ENCODE results near the gene SLF1. TPM values are rescaled to one million over a fixed set of nuclear protein-coding genes. Genes with fewer than 3 reads are reported as not detected.

The SLF1 gene
- total RNA-seq, 1 donor from 2014 or later = 48.1 TPM

DNA sequence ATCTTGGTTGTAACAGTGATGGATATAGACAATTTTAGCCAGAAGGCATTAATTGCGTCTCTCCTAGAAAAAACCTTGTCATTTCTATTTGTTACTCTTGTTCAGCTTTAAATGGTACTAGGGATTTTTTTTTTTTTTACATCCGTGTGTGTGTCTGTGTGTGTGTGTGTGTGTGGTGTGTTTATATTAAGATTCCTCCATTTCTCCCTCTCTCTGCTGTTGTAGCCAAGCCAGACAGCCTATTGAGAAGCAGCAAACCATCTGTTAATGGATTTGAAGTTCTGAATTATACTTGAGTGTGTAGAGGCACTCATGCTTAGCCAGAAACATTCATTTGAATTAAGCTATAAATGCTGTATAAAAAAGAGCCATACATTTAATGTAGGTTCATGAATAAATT, 72.3 kb downstream of the SLF1 start:
- Mint-ChIP-seq H3K36me3 (peaks cover 8% of the 10 kb centered on the region), H3K4me3 (peak overlapping the region; percentile 76), H3K9me3 (no peaks in the 10 kb centered on the region), H3K27me3 (ENCODE audit: insufficient read depth, low read depth) (no peaks in the 10 kb centered on the region), H3K4me1 (peaks cover 49% of the 10 kb centered on the region), H3K27ac (peak overlapping the region; percentile 67)
- no peak overlapping the region for H3K27ac ChIP-seq
- no peaks in the 10 kb centered on the region for H3K27me3 ChIP-seq
- H4K20me1 ChIP-seq (ENCODE audit: low read depth) = no peaks in the 10 kb centered on the region
- no peaks in the 10 kb centered on the region for H3K4me1 ChIP-seq
- peaks cover 10% of the 10 kb centered on the region for H3K36me3 ChIP-seq
- no peaks in the 10 kb centered on the region for H3F3A ChIP-seq (ENCODE audit: low read depth)
- no peak for TF ChIP-seq EZH2 (IDR thresholded peaks at IDR 0.05)
- TF ChIP-seq EZH2phosphoT487 (IDR thresholded peaks at IDR 0.05) = no peak
- TF ChIP-seq, protein P1, sequence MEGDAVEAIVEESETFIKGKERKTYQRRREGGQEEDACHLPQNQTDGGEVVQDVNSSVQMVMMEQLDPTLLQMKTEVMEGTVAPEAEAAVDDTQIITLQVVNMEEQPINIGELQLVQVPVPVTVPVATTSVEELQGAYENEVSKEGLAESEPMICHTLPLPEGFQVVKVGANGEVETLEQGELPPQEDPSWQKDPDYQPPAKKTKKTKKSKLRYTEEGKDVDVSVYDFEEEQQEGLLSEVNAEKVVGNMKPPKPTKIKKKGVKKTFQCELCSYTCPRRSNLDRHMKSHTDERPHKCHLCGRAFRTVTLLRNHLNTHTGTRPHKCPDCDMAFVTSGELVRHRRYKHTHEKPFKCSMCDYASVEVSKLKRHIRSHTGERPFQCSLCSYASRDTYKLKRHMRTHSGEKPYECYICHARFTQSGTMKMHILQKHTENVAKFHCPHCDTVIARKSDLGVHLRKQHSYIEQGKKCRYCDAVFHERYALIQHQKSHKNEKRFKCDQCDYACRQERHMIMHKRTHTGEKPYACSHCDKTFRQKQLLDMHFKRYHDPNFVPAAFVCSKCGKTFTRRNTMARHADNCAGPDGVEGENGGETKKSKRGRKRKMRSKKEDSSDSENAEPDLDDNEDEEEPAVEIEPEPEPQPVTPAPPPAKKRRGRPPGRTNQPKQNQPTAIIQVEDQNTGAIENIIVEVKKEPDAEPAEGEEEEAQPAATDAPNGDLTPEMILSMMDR (IDR thresholded peaks at IDR 0.05) = no peak
- H3K9me3 ChIP-seq (ENCODE audit: low read depth) = no peaks in the 10 kb centered on the region
- DNase-seq (ENCODE audit: low spot score) = no peak
- H3K4me3 ChIP-seq = no peak overlapping the region
- H3K4me2 ChIP-seq = no peak overlapping the region
- H3K9ac ChIP-seq = no peak overlapping the region
- H3K79me2 ChIP-seq (ENCODE audit: low read depth) = no peaks in the 10 kb centered on the region
- H2AFZ ChIP-seq (replicated peaks) = no peak overlapping the region

DNA sequence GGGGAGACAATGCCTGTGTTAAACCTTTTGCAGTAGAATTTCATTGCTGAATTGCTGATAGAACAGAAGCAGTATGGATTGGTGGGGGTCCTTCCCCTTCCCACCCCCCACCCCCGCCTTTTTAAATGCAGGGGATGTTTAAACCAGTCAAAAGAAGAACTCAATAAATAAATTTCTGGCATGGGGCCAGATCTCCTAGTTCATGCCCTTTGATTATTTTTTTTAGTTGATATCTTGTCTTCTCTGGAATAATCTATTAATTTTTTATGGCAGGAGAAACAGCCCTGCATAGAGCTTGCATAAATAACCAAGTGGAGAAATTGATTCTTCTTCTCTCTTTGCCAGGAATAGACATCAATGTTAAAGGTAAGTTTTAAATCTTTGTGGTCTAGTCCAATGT, 72.8 kb downstream of the SLF1 start:
- Histone ChIP-seq H2AFZ (replicated peaks) (no peak overlapping the region), H4K20me1 (ENCODE audit: low read depth) (no peaks in the 10 kb centered on the region), H3K4me3 (no peak overlapping the region), H3K4me2 (no peak overlapping the region), H3K4me1 (no peaks in the 10 kb centered on the region), H3K27ac (no peak overlapping the region), H3K9me3 (ENCODE audit: low read depth) (no peaks in the 10 kb centered on the region), H3K36me3 (peaks cover 10% of the 10 kb centered on the region), H3F3A (ENCODE audit: low read depth) (no peaks in the 10 kb centered on the region), H3K79me2 (ENCODE audit: low read depth) (no peaks in the 10 kb centered on the region), H3K9ac (no peak overlapping the region), H3K27me3 (no peaks in the 10 kb centered on the region)
- H3K27ac Mint-ChIP-seq = peak overlapping the region; percentile 67
- no peak for DNase-seq (ENCODE audit: low spot score)
- peaks cover 5% of the 10 kb centered on the region for H3K36me3 Mint-ChIP-seq
- peaks cover 49% of the 10 kb centered on the region for H3K4me1 Mint-ChIP-seq
- TF ChIP-seq EZH2 (IDR thresholded peaks at IDR 0.05) (no peak), EZH2phosphoT487 (IDR thresholded peaks at IDR 0.05) (no peak)
- TF ChIP-seq, protein P1 (IDR thresholded peaks at IDR 0.05) = no peak
- H3K27me3 Mint-ChIP-seq (ENCODE audit: insufficient read depth, low read depth) = no peaks in the 10 kb centered on the region
- no peaks in the 10 kb centered on the region for H3K9me3 Mint-ChIP-seq
- H3K4me3 Mint-ChIP-seq = peak overlapping the region; percentile 76

DNA sequence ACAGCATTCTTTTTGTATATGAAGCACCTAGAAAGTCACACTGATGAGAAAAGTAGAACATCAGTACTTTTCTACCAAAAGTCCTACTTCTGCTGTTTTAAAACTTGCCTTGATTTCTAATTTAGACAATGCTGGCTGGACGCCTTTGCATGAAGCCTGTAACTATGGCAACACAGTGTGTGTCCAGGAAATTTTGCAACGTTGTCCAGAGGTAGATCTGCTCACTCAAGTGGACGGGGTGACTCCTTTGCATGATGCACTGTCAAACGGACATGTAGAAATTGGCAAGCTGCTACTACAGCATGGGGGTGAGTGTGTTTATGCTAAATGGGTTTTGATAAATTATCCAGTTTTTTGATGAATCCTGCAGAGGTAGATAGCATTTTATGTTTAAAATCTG, 73.5 kb downstream of the SLF1 start:
- TF ChIP-seq EZH2 (IDR thresholded peaks at IDR 0.05) = no peak
- TF ChIP-seq EZH2phosphoT487 (IDR thresholded peaks at IDR 0.05) = no peak
- TF ChIP-seq, protein P1 (IDR thresholded peaks at IDR 0.05) = no peak
- H3K27me3 Mint-ChIP-seq (ENCODE audit: insufficient read depth, low read depth) = no peaks in the 10 kb centered on the region
- DNase-seq (ENCODE audit: low spot score) = peak; percentile 35
- H3K36me3 ChIP-seq = peaks cover 10% of the 10 kb centered on the region
- no peaks in the 10 kb centered on the region for H3K9me3 Mint-ChIP-seq
- no peaks in the 10 kb centered on the region for H3K79me2 ChIP-seq (ENCODE audit: low read depth)
- no peak overlapping the region for H3K4me2 ChIP-seq
- H2AFZ ChIP-seq (replicated peaks) = no peak overlapping the region
- no peaks in the 10 kb centered on the region for H3K4me1 ChIP-seq
- H4K20me1 ChIP-seq (ENCODE audit: low read depth) = no peaks in the 10 kb centered on the region
- no peaks in the 10 kb centered on the region for H3F3A ChIP-seq (ENCODE audit: low read depth)
- peaks cover 3% of the 10 kb centered on the region for H3K36me3 Mint-ChIP-seq
- no peak overlapping the region for H3K9ac ChIP-seq
- no peak overlapping the region for H3K4me3 ChIP-seq
- H3K27ac Mint-ChIP-seq = peak overlapping the region; percentile 3
- peak overlapping the region; percentile 82 for H3K4me3 Mint-ChIP-seq
- peaks cover 49% of the 10 kb centered on the region for H3K4me1 Mint-ChIP-seq
- no peak overlapping the region for H3K27ac ChIP-seq
- H3K9me3 ChIP-seq (ENCODE audit: low read depth) = no peaks in the 10 kb centered on the region
- no peaks in the 10 kb centered on the region for H3K27me3 ChIP-seq
